Heart left ventricle (tissue), 16 donors: ENCODE results near the gene KCNA10. TPM values are rescaled to one million over a fixed set of nuclear protein-coding genes. Genes with fewer than 3 reads are reported as not detected.

Source experiments
- ATAC-seq, 4 donors: fragments of 200-7000 bp; cut with Tn5 transposase; one replicate each; pipeline ENCODE4 v1.9.1; 2020 to 2022; ENCODE audit warnings: moderate library complexity in 4 of 4, mild to moderate bottlenecking in 3 of 4, moderate number of reproducible peaks in 1 of 4
- DNase-seq, 5 donors: peaks; one replicate each; pipeline ENCODE4 v3.0.0-alpha.2; 2020
- H3K27ac ChIP-seq, 12 donors: fragments of 200-600 bp; sonication (generic) in 4 of 12; one replicate each; pipeline versions ENCODE4 v1.5.0 to v1.8.0; 2016 to 2022; ENCODE audit warnings: mild to moderate bottlenecking in 2 of 12
- H3K27me3 ChIP-seq, 9 donors: fragments of 200-600 bp; sonication (generic) in 2 of 9; one replicate each; pipeline versions ENCODE4 v1.5.1 to v1.8.0; 2016 to 2022; ENCODE audit warnings: mild to moderate bottlenecking in 3 of 9
- H3K36me3 ChIP-seq, 9 donors: fragments of 200-600 bp; sonication (generic) in 2 of 9; one replicate each; pipeline versions ENCODE4 v1.5.0 to v1.8.0; 2018 to 2022; ENCODE audit warnings: mild to moderate bottlenecking in 2 of 9
- H3K4me1 ChIP-seq, 12 donors: fragments of 200-600 bp; sonication (generic) in 4 of 12; one replicate each; pipeline versions ENCODE4 v1.5.0 to v1.8.0; 2016 to 2022; ENCODE audit warnings: mild to moderate bottlenecking in 3 of 12
- H3K4me3 ChIP-seq, 12 donors: fragments of 200-600 bp; sonication (generic) in 4 of 12; one replicate each; pipeline versions ENCODE4 v1.5.0 to v1.8.0; 2017 to 2022; ENCODE audit warnings: mild to moderate bottlenecking in 9 of 12, moderate library complexity in 4 of 12
- H3K9me3 ChIP-seq, 12 donors: fragments of 200-600 bp; sonication (generic) in 4 of 12; one replicate each; pipeline versions ENCODE4 v1.5.0 to v1.8.0; 2016 to 2022; ENCODE audit warnings: mild to moderate bottlenecking in 1 of 12
- POLR2A ChIP-seq, 2 donors: fragments of 450-650 bp; IDR thresholded peaks; one replicate each; pipeline ENCODE4 v1.6.1; 2017; ENCODE audit warnings: antibody characterized with exemption in 2 of 2, mild to moderate bottlenecking in 2 of 2, moderate library complexity in 2 of 2
- WGBS, 4 donors: extraction: QIAGEN DNeasy Blood & Tissue Kit in 2 of 4; methylation state at CpG; one replicate each; pipeline versions ENCODE4 v1.1.5 to v1.1.7; 2013 to 2018; 5-methylcytosine and 5-hydroxymethylcytosine counted together
- intact Hi-C, 10 donors: fragments of 100-400 bp; cut with DNase I; formaldehyde crosslinking; loops; one replicate each; pipeline versions ENCODE4 v1.11.1 to v1.14.2; 2022
- polyA plus RNA-seq, 2 donors: library from polyadenylated mRNA; stranded (reverse); fragments of 200-250 nt; gene quantifications; one replicate each; pipeline ENCODE4 v1.2.3, GENCODE V29; 2013
- total RNA-seq, 9 donors: library from RNA; depleted of rRNA in 2 of 9; stranded (reverse); fragments of >200 nt in 2 of 9; fragmentation: NEBNext Ultra II Directional in 3 of 9; extraction: Animal tissue kit (Norgen Biotek cat#: 25700) in 3 of 9; gene quantifications; one replicate each; pipeline versions ENCODE4 v1.1.0 to v1.2.4, GENCODE V29; 2016 to 2023
- TF ChIP-seq, protein P1 (sequence below), 12 donors: fragments of 200-600 bp; sonication (generic) in 4 of 12; IDR thresholded peaks; one replicate each; pipeline versions ENCODE4 v1.5.0 to v1.8.0; 2018 to 2022; ENCODE audit warnings: antibody characterized with exemption in 12 of 12, mild to moderate bottlenecking in 5 of 12
- donor health status: ischemic (EF 13 %, LVEDD 7.1; RV severe dilation, severe dysfunction).
- donor health status: healthy with polysubstance abuse.
- donor health status: DM: no; HTN: yes; CAD: no.
- donor health status: DM: no; HTN: no; CAD: no.
- donor health status: ischemic (EF 25% LVEDD 6.9; RV normal size, moderate dysfunction).
- donor health status: ischemic (EF 25% LVEDD 5.7; RV mildly dilated, moderate dysfunction).
- donor health status: healthy.
- donor health status: DM: yes; HTN: yes; CAD: no.
- donor health status: ischemic (EF 35%, LVEDD 5.7; RV mildly dilated, moderate dysfunction).
- donor health status: nonischemic (EF 11% LVEDD 7.7; RV severe dilation, severe dysfunction).
- donor health status: DM: yes; HTN: yes; CAD: no.
- donor health status: PGD.
- donor health status: ischemic (EF 29% LVEDD 5.4; RV normal size, mild dysfunction).
- donor health status: nonischemic (EF 23%, LVEDD 6.1; RV moderate dilation, normal function).

Gene KCNA10
- total and polyA plus RNA-seq, 11 donors, result not detected

DNA sequence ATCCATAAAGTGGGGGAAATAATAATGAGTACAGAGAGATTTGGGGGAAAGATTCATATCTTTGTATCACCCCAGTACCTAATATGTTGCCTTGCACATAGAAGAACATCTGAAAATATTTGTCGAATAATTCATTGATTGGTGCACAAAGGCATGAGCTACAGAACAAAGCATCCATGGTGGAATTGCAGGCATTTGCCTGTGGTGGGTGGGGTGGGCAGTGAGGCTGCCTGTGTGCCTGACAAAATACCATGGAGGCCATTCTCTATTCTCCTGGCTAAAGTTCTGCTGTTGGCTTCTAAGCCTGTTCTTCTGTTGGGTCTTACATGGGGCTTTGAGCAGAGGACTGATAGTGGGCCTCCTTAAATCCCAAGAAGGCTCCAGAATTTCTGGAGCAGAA is 10.0 kb upstream of the KCNA10 start:
- 84 to 93% (median 87%) methylated on average over 1 of the region's 1 CpG for WGBS, 4 donors
- H3K9me3 ChIP-seq, result no peaks in the 10 kb centered on the region
- intact Hi-C loops, result loop anchor here in 7 of 10 donors (5.0 to 10.0 kb wide), 3 partner anchors 246 to 256 kb away; no protein-coding TSS in a partner anchor
- peaks cover 0 to 9% (median 0%) of the 10 kb centered on the region in 12 donors for H3K4me1 ChIP-seq
- no peak for TF ChIP-seq POLR2A (IDR thresholded peaks at IDR 0.05)
- TF ChIP-seq, protein P1, sequence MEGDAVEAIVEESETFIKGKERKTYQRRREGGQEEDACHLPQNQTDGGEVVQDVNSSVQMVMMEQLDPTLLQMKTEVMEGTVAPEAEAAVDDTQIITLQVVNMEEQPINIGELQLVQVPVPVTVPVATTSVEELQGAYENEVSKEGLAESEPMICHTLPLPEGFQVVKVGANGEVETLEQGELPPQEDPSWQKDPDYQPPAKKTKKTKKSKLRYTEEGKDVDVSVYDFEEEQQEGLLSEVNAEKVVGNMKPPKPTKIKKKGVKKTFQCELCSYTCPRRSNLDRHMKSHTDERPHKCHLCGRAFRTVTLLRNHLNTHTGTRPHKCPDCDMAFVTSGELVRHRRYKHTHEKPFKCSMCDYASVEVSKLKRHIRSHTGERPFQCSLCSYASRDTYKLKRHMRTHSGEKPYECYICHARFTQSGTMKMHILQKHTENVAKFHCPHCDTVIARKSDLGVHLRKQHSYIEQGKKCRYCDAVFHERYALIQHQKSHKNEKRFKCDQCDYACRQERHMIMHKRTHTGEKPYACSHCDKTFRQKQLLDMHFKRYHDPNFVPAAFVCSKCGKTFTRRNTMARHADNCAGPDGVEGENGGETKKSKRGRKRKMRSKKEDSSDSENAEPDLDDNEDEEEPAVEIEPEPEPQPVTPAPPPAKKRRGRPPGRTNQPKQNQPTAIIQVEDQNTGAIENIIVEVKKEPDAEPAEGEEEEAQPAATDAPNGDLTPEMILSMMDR (IDR thresholded peaks at IDR 0.05), result no peak
- no peaks in the 10 kb centered on the region for H3K36me3 ChIP-seq
- no peak overlapping the region for H3K4me3 ChIP-seq
- no peak overlapping the region for H3K27ac ChIP-seq
- H3K27me3 ChIP-seq, result peaks cover 0 to 67% (median 11%) of the 10 kb centered on the region in 9 donors
- DNase-seq, result no peak
- ATAC-seq, result no peak

DNA sequence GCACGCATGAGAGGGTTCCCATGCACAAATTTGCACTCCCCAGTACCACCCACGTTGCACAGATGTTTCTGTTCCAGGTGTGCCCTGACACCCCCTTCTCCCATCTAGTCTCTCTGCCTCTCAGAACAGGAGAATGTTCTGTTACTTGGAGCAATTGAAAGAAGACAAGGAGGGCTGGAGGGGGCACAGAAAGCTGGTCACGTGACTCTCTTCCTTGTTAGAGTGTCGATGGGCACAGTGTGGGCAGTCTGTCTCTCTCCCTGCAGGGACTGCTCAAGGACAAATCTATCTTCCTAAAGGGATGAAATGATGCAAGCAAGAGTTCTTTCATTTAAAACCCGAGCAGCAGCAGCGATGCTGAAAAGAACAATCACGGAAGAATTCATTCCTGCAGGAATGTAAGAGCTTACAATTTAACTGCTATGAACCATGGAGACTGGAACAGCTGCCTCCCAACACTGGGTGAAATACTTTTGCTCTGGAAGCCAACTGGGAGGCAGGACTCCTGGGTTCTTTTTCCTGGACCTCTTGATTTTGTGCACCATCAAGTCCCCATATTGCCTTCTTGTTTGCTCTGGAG is 7.3 kb upstream of the KCNA10 start:
- WGBS, 4 donors, result 60 to 75% (median 63%) methylated on average over 7 of the region's 7 CpGs
- Histone ChIP-seq H3K27me3 (peaks cover 0 to 72% (median 17%) of the 10 kb centered on the region in 9 donors), H3K27ac (no peak overlapping the region)

DNA sequence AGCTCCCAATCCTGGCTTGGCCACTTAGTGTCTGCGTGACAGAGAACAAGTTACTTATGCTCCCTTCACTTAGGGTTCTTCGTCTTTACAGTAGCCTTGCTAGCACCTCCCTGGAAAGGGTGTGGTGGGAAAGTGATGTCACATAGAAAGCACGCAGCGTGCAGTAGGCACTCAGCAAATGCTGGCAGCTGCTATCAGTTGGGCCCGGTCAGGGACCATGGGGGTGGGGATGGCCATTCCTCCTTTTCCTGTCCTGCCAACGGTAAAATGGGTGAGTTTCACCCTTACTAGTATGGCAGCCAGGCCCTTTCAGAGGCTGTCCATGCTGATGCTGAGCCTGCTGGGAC is 6.2 kb upstream of the KCNA10 start:
- Histone ChIP-seq H3K27me3 (peaks cover 0 to 67% (median 17%) of the 10 kb centered on the region in 9 donors), H3K4me3 (no peak overlapping the region)
- intact Hi-C loops, result loop anchor here in 9 of 10 donors (1.0 to 10.0 kb wide), 5 partner anchors 90 to 260 kb away; no protein-coding TSS in a partner anchor

More for the DNA sequence above, 7.3 kb upstream of the KCNA10 start:
- Histone ChIP-seq H3K4me3 (no peak overlapping the region), H3K36me3 (no peaks in the 10 kb centered on the region), H3K9me3 (no peaks in the 10 kb centered on the region), H3K4me1 (peaks cover 0 to 9% (median 0%) of the 10 kb centered on the region in 12 donors)
- ATAC-seq (no peak), DNase-seq (no peak)
- intact Hi-C loops, result loop anchor here in 7 of 10 donors (5.0 to 10.0 kb wide), 3 partner anchors 249 to 259 kb away; no protein-coding TSS in a partner anchor
- TF ChIP-seq, protein P1 (IDR thresholded peaks at IDR 0.05), result no peak
- no peak for TF ChIP-seq POLR2A (IDR thresholded peaks at IDR 0.05)

More for the DNA sequence above, 6.2 kb upstream of the KCNA10 start:
- WGBS, 4 donors, result 55 to 75% (median 59%) methylated on average over 6 of the region's 6 CpGs
- no peak for ATAC-seq
- Histone ChIP-seq H3K4me1 (peaks cover 0 to 9% (median 0%) of the 10 kb centered on the region in 12 donors), H3K36me3 (no peaks in the 10 kb centered on the region), H3K9me3 (no peaks in the 10 kb centered on the region), H3K27ac (no peak overlapping the region)
- DNase-seq, result no peak
- TF ChIP-seq POLR2A (IDR thresholded peaks at IDR 0.05), result no peak
- TF ChIP-seq, protein P1 (IDR thresholded peaks at IDR 0.05), result no peak
